ENCODE data around the gene GNAT1. TPM values are rescaled to one million over a fixed set of nuclear protein-coding genes. Genes with fewer than 3 reads are reported as not detected.
A peak's percentile ranks its signal among the peaks of the same experiment; 100 is the strongest.

Gene GNAT1
- total and polyA plus RNA-seq, 2 of the 13 experiments (the other 11 are each of a cell fraction or from before 2014, with no cell fraction given), result 0.15 TPM; not detected in 1

DNA sequence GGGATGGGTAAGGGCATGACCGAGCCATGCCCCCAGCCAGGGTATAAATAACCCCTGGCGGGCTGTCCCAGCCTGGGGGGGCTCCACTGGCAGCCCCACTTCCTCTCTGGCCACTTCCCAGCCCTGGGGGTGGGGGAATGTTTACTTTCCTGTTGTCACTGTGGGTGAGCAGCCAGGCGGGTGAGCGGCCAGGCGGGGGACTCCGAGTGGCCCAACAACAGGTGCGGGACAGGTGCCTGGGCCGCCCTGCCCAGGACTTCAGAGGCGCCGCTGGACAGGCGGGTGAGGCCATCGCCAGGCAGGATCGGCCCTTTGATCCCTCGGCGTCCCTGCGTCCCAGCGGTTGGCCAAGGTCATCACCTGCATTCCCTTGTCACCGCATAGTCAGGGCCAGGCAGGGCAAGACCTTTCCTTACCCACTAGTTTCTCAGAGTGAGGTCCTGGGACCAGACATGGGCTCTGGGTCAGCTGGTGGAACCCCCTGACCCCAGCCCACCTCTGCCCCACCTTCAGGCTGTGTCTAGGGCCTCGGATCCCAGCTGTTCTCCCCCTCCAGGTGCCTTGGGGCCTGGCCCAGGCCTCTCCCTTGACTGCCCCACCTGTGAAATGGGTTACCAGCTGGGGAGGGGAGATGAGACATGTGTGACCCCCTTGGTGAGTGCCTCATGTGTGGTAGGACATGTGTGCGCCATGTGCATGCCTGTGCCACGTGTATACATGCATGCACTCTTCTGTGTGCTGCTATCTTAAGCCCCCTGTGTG lies 19.7 kb upstream of the GNAT1 start (continued):
- TF ChIP-seq, protein P1, sequence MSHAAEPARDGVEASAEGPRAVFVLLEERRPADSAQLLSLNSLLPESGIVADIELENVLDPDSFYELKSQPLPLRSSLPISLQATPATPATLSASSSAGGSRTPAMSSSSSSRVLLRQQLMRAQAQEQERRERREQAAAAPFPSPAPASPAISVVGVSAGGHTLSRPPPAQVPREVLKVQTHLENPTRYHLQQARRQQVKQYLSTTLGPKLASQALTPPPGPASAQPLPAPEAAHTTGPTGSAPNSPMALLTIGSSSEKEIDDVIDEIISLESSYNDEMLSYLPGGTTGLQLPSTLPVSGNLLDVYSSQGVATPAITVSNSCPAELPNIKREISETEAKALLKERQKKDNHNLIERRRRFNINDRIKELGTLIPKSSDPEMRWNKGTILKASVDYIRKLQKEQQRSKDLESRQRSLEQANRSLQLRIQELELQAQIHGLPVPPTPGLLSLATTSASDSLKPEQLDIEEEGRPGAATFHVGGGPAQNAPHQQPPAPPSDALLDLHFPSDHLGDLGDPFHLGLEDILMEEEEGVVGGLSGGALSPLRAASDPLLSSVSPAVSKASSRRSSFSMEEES (CRISPR knock-in tag; IDR thresholded peaks at IDR 0.05), result peak; percentile 82
- TF ChIP-seq ZNF619 (CRISPR knock-in tag; IDR thresholded peaks at IDR 0.05) (peak; percentile 87; the same call in 1 of the 2 replicates), HOXA7 (CRISPR knock-in tag; IDR thresholded peaks at IDR 0.05) (no peak), SRY (CRISPR knock-in tag; IDR thresholded peaks at IDR 0.05) (peak; percentile 73; the same call in 1 of the 2 replicates), MZF1 (CRISPR knock-in tag; IDR thresholded peaks at IDR 0.05; ENCODE audit: borderline replicate concordance) (no peak), ZNF577 (CRISPR knock-in tag; IDR thresholded peaks at IDR 0.05; ENCODE audit: borderline replicate concordance, low read depth) (no peak), ZNF282 (IDR thresholded peaks at IDR 0.05; ENCODE audit: partially characterized antibody) (no peak), RXRA (CRISPR knock-in tag; IDR thresholded peaks at IDR 0.05) (peak; percentile 100), KLF15 (CRISPR knock-in tag; IDR thresholded peaks at IDR 0.05; ENCODE audit: borderline replicate concordance) (no peak; the same call in 1 of the 2 replicates), ZNF230 (CRISPR knock-in tag; IDR thresholded peaks at IDR 0.05) (peak; percentile 60; the same call in 1 of the 2 replicates), ZNF678 (CRISPR knock-in tag; IDR thresholded peaks at IDR 0.05) (no peak), ZNF564 (CRISPR knock-in tag; IDR thresholded peaks at IDR 0.05) (peak; percentile 84), NFIC (IDR thresholded peaks at IDR 0.05; ENCODE audit: low read length) (peak; percentile 68; the same call in 1 of the 2 replicates), ZNF75D (CRISPR knock-in tag; IDR thresholded peaks at IDR 0.05; ENCODE audit: borderline replicate concordance) (no peak), TCF12 (IDR thresholded peaks at IDR 0.05) (no peak), TCF12 (CRISPR knock-in tag; IDR thresholded peaks at IDR 0.05) (peak; percentile 100), HOXA9 (CRISPR knock-in tag; IDR thresholded peaks at IDR 0.05; ENCODE audit: borderline replicate concordance) (no peak), JDP2 (CRISPR knock-in tag; IDR thresholded peaks at IDR 0.05; ENCODE audit: borderline replicate concordance) (no peak), KDM6A (CRISPR knock-in tag; IDR thresholded peaks at IDR 0.05; ENCODE audit: low read depth) (peak; percentile 95), NCOR1 (IDR thresholded peaks at IDR 0.05; ENCODE audit: borderline replicate concordance, low read length) (peak; percentile 92; the same call in 1 of the 2 replicates), ZNF558 (CRISPR knock-in tag; IDR thresholded peaks at IDR 0.05; ENCODE audit: borderline replicate concordance) (peak; percentile 90; the same call in 1 of the 2 replicates), SOX6 (IDR thresholded peaks at IDR 0.05) (no peak), SOX6 (CRISPR knock-in tag; IDR thresholded peaks at IDR 0.05) (peak; percentile 98), RFX3 (CRISPR knock-in tag; IDR thresholded peaks at IDR 0.05) (peak; percentile 42; the same call in 1 of the 2 replicates), ESRRA (CRISPR knock-in tag; IDR thresholded peaks at IDR 0.05; ENCODE audit: low read depth) (peak; percentile 100), LCORL (IDR thresholded peaks at IDR 0.05) (no peak), LCORL (CRISPR knock-in tag; IDR thresholded peaks at IDR 0.05) (peak; percentile 100), NPAS2 (CRISPR knock-in tag; IDR thresholded peaks at IDR 0.05; ENCODE audit: borderline replicate concordance) (no peak), ZNF775 (CRISPR knock-in tag; IDR thresholded peaks at IDR 0.05; ENCODE audit: borderline replicate concordance) (0 out of 2 replicates have a peak, but pooled peaks have one; percentile 47)
- TF ChIP-seq, protein P2, sequence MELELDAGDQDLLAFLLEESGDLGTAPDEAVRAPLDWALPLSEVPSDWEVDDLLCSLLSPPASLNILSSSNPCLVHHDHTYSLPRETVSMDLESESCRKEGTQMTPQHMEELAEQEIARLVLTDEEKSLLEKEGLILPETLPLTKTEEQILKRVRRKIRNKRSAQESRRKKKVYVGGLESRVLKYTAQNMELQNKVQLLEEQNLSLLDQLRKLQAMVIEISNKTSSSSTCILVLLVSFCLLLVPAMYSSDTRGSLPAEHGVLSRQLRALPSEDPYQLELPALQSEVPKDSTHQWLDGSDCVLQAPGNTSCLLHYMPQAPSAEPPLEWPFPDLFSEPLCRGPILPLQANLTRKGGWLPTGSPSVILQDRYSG (CRISPR knock-in tag; IDR thresholded peaks at IDR 0.05), result no peak
- TF ChIP-seq, protein P3, sequence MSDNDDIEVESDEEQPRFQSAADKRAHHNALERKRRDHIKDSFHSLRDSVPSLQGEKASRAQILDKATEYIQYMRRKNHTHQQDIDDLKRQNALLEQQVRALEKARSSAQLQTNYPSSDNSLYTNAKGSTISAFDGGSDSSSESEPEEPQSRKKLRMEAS (IDR thresholded peaks at IDR 0.05), result peak; percentile 91

Data from HepG2 (cell line).